Glutamatergic neuron (in vitro differentiated cells): Measurements from ENCODE around the gene TRAF2. TPM values are rescaled to one million over a fixed set of nuclear protein-coding genes. Genes with fewer than 3 reads are reported as not detected.

Experiments
- DNase-seq: peaks from one replicate; pipeline ENCODE4 v3.0.0; 2022
- H3K27ac Mint-ChIP-seq: one replicate; pipeline ENCODE4 v1.8.0; 2020; ENCODE audit warnings: mild to moderate bottlenecking, mixed read lengths, inconsistent platforms; ENCODE audit not compliant: unreplicated experiment
- H3K27me3 Mint-ChIP-seq: one replicate; pipeline ENCODE4 v1.8.0; 2020; ENCODE audit warnings: mild to moderate bottlenecking, moderate library complexity, mixed read lengths, inconsistent platforms; ENCODE audit not compliant: unreplicated experiment
- H3K36me3 Mint-ChIP-seq: one replicate; pipeline ENCODE4 v1.8.0; 2020; ENCODE audit warnings: mild to moderate bottlenecking, mixed read lengths, inconsistent platforms; ENCODE audit not compliant: unreplicated experiment
- H3K4me1 Mint-ChIP-seq: one replicate; pipeline ENCODE4 v1.8.0; 2020; ENCODE audit warnings: mild to moderate bottlenecking, low read depth, mixed read lengths, inconsistent platforms; ENCODE audit not compliant: unreplicated experiment
- H3K4me3 Mint-ChIP-seq: one replicate; pipeline ENCODE4 v1.8.0; 2020; ENCODE audit warnings: mild to moderate bottlenecking, mixed read lengths, inconsistent platforms; ENCODE audit not compliant: unreplicated experiment
- H3K9me3 Mint-ChIP-seq: one replicate; pipeline ENCODE4 v1.8.0; 2020; ENCODE audit warnings: mild to moderate bottlenecking, moderate library complexity, mixed read lengths, inconsistent platforms; ENCODE audit not compliant: unreplicated experiment
- CTCF ChIP-seq: fragments of 200-600 bp; sonication (generic); IDR thresholded peaks from one replicate; pipeline ENCODE4 v1.5.0; 2021; ENCODE audit not compliant: partially characterized antibody, unreplicated experiment
- total RNA-seq: library from RNA; stranded (reverse); fragmentation: NEBNext Ultra II Directional; extraction: Animal tissue kit (Norgen Biotek cat#: 25700); gene quantifications from one replicate; pipeline ENCODE4 v1.2.1, GENCODE V29; 2021; ENCODE audit not compliant: unreplicated experiment

Gene TRAF2
- total RNA-seq, 1 donor from 2014 or later: 27.3 TPM

- no peak for DNase-seq
- no peaks in the 10 kb centered on the region for H3K9me3 Mint-ChIP-seq
- peaks cover 2% of the 10 kb centered on the region for H3K4me1 Mint-ChIP-seq
- H3K36me3 Mint-ChIP-seq: no peaks in the 10 kb centered on the region
- no peaks in the 10 kb centered on the region for H3K27me3 Mint-ChIP-seq
- no peak for TF ChIP-seq CTCF
- H3K4me3 Mint-ChIP-seq: no peak overlapping the region
- H3K27ac Mint-ChIP-seq: no peak overlapping the region
Observed at GRCh38 chr9:136969150-136969549, 82.8 kb downstream of the TRAF2 start.

GRCh38 chr9:136969774-136970173, 83.5 kb downstream of the TRAF2 start:
- Mint-ChIP-seq H3K27me3 (no peaks in the 10 kb centered on the region), H3K9me3 (no peaks in the 10 kb centered on the region), H3K36me3 (no peaks in the 10 kb centered on the region), H3K4me1 (no peaks in the 10 kb centered on the region), H3K4me3 (no peak overlapping the region), H3K27ac (no peak overlapping the region)
- DNase-seq: no peak
- no peak for TF ChIP-seq CTCF

- no peak overlapping the region for H3K4me3 Mint-ChIP-seq
- H3K9me3 Mint-ChIP-seq: peaks cover 2% of the 10 kb centered on the region
- no peaks in the 10 kb centered on the region for H3K36me3 Mint-ChIP-seq
- no peaks in the 10 kb centered on the region for H3K27me3 Mint-ChIP-seq
- TF ChIP-seq CTCF: no peak
- H3K4me1 Mint-ChIP-seq: no peaks in the 10 kb centered on the region
- H3K27ac Mint-ChIP-seq: no peak overlapping the region
- DNase-seq: no peak
Observed at GRCh38 chr9:136970361-136970760, 84.0 kb downstream of the TRAF2 start.

GRCh38 chr9:136971746-136972145, 85.4 kb downstream of the TRAF2 start:
- no peak for DNase-seq
- Mint-ChIP-seq H3K27me3 (no peaks in the 10 kb centered on the region), H3K36me3 (no peaks in the 10 kb centered on the region), H3K4me3 (no peak overlapping the region), H3K27ac (no peak overlapping the region), H3K4me1 (no peaks in the 10 kb centered on the region), H3K9me3 (peaks cover 2% of the 10 kb centered on the region)
- no peak for TF ChIP-seq CTCF

- Mint-ChIP-seq H3K4me1 (no peaks in the 10 kb centered on the region), H3K9me3 (peaks cover 2% of the 10 kb centered on the region), H3K4me3 (no peak overlapping the region), H3K27ac (no peak overlapping the region), H3K36me3 (no peaks in the 10 kb centered on the region), H3K27me3 (no peaks in the 10 kb centered on the region)
- no peak for DNase-seq
- no peak for TF ChIP-seq CTCF
Observed at GRCh38 chr9:136972335-136972734, 86.0 kb downstream of the TRAF2 start.
